ENCODE data around the gene DBH.

Gene DBH

DNA sequence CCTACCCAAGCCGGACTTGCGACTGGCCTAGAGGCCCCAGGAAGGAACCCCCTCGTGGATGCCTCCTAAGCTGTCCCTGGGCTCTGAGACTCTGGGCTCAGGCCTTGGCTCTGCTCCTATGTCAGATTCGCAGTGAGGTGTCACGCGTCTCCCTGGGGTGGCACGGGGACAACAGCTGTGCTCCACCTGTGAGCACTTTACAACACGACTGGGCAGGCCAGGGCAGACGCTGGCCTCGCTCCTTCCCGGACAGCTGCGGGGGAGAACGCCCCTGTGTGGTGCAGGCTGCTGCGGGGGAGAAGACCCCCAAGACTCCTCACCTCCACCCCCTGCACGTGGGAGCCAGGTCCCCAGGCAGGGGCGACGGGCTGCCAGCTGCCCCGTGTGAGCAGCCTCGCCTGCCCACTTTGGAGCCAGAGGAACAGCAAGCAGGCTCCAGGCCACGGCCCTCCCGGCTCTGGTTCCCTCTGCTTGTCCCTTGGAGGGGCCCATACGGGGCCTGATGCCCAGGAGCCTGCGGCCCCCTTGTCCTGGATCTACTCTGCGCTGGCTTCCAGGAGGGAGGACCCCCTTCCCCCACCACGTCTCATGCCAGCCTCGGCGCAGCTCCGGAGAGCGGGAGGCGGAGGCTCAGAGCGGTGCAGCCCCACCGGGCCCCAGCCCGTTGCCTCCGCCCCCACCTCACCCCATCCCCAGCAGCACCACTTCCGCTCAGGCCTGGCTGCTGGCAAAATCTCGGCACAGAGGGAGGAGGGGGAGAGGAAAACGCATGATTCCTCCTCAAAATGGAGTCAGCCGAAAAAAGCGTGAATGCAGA, 66.0 kb downstream of the DBH start:
- TF ChIP-seq, protein P1, sequence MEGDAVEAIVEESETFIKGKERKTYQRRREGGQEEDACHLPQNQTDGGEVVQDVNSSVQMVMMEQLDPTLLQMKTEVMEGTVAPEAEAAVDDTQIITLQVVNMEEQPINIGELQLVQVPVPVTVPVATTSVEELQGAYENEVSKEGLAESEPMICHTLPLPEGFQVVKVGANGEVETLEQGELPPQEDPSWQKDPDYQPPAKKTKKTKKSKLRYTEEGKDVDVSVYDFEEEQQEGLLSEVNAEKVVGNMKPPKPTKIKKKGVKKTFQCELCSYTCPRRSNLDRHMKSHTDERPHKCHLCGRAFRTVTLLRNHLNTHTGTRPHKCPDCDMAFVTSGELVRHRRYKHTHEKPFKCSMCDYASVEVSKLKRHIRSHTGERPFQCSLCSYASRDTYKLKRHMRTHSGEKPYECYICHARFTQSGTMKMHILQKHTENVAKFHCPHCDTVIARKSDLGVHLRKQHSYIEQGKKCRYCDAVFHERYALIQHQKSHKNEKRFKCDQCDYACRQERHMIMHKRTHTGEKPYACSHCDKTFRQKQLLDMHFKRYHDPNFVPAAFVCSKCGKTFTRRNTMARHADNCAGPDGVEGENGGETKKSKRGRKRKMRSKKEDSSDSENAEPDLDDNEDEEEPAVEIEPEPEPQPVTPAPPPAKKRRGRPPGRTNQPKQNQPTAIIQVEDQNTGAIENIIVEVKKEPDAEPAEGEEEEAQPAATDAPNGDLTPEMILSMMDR (IDR thresholded peaks at IDR 0.05; ENCODE audit: extremely low read depth, insufficient read depth, missing control alignments): no peak
- in situ Hi-C loops (cut with MboI; ENCODE audit: low pct_unique_long_range_greater_than_20kb, low sequenced_read_pairs, unreplicated experiment): no loop called here
- no peak for DNase-seq (ENCODE audit: low spot score)

- in situ Hi-C loops (cut with MboI; ENCODE audit: low pct_unique_long_range_greater_than_20kb, low sequenced_read_pairs, unreplicated experiment): no loop called here
- TF ChIP-seq, protein P1 (IDR thresholded peaks at IDR 0.05; ENCODE audit: extremely low read depth, insufficient read depth, missing control alignments): no peak
- DNase-seq (ENCODE audit: low spot score): no peak
Observed at GRCh38 chr9:133702798-133703590, 66.8 kb downstream of the DBH start.

GRCh38 chr9:133703591-133704399, 67.6 kb downstream of the DBH start:
- TF ChIP-seq, protein P1 (IDR thresholded peaks at IDR 0.05; ENCODE audit: extremely low read depth, insufficient read depth, missing control alignments): no peak
- DNase-seq (ENCODE audit: low spot score): no peak
- in situ Hi-C loops (cut with MboI; ENCODE audit: low pct_unique_long_range_greater_than_20kb, low sequenced_read_pairs, unreplicated experiment): no loop called here

DNA sequence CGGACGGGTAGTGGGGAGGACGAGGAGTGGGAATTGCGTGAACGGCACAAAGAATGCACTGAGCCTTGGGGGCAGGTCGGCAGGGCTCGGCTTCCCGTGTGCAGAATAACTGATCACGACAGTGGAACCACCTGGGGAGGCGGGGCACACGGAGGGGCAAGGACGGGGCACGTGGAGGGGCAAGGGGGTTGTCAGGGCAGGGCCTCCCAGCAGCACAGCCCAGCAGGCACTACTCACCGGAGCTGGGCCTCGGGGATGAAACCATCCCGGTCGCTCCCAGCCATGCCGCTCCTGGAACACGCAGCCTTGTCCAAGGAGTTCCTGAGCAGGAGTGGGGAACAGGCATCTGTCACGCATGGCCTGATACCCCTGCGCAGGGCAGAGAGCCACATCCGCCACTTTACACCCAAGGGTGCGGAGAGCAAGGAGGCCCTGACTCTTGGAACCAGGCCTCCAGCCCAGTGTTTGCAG, 68.6 kb downstream of the DBH start:
- TF ChIP-seq, protein P1 (IDR thresholded peaks at IDR 0.05; ENCODE audit: extremely low read depth, insufficient read depth, missing control alignments): no peak
- DNase-seq (ENCODE audit: low spot score): no peak
- in situ Hi-C loops (cut with MboI; ENCODE audit: low pct_unique_long_range_greater_than_20kb, low sequenced_read_pairs, unreplicated experiment): no loop called here

- in situ Hi-C loops (cut with MboI; ENCODE audit: low pct_unique_long_range_greater_than_20kb, low sequenced_read_pairs, unreplicated experiment): no loop called here
- TF ChIP-seq, protein P1 (IDR thresholded peaks at IDR 0.05; ENCODE audit: extremely low read depth, insufficient read depth, missing control alignments): no peak
- no peak for DNase-seq (ENCODE audit: low spot score)
Observed at GRCh38 chr9:133705576-133705975, 69.4 kb downstream of the DBH start.

Data from GM13977 (cell line).